ENCODE results near the gene TMEM178A. TPM values are rescaled to one million over a fixed set of nuclear protein-coding genes. Genes with fewer than 3 reads are reported as not detected.

Gene TMEM178A
- polyA plus RNA-seq, 2 of the 4 experiments (the other 2 are of a cell fraction) = 0.13 to 0.87 TPM

- FAIRE-seq (no peak), ATAC-seq (no peak), DNase-seq (ENCODE audit: low read depth in 1 of 2, low spot score in 1 of 2) (no peak)
- no peak overlapping the region for H3K4me2 ChIP-seq
- ChIA-PET POLR2A (no interaction called here), CTCF (interaction anchor here (0.6 to 1.2 kb wide), 2 partner anchors 64 to 912 kb away, joined by 3 read pairs; no protein-coding TSS in a partner anchor)
- no peak for TF ChIP-seq CHD4 (IDR thresholded peaks at IDR 0.05; ENCODE audit: borderline replicate concordance)
- TF ChIP-seq JUNB (IDR thresholded peaks at IDR 0.05) = no peak
- no peak for TF ChIP-seq EHF (CRISPR knock-in tag; IDR thresholded peaks at IDR 0.05)
- no peak for TF ChIP-seq ELK1 (IDR thresholded peaks at IDR 0.05; ENCODE audit: low read depth, low read length)
- TF ChIP-seq POLR2A (IDR thresholded peaks at IDR 0.05; ENCODE audit: low read length) = no peak
- TF ChIP-seq CEBPB (IDR thresholded peaks at IDR 0.05) = no peak
- no peak for TF ChIP-seq HOXB13 (CRISPR knock-in tag; IDR thresholded peaks at IDR 0.05; ENCODE audit: low read depth)
- H3K27ac ChIP-seq = no peak overlapping the region
- peaks cover 13% of the 10 kb centered on the region; the same call in 2 of the 3 replicates for H3K9me3 ChIP-seq
- H3K4me3 ChIP-seq = no peak overlapping the region
- 63% methylated on average over 2 of the region's 2 CpGs for WGBS (ENCODE audit: missing lambda C conversion rate)
- no peaks in the 10 kb centered on the region for H3K4me1 ChIP-seq
These were observed 7.3 kb upstream of the TMEM178A start for GRCh38 chr2:39658371-39658770.

- DNase-seq (ENCODE audit: low read depth in 1 of 2, low spot score in 1 of 2) = no peak
- Histone ChIP-seq H3K4me1 (no peaks in the 10 kb centered on the region), H3K27ac (no peak overlapping the region), H3K4me2 (no peak overlapping the region), H3K9me3 (peaks cover 6% of the 10 kb centered on the region; the same call in 2 of the 3 replicates), H3K4me3 (no peak overlapping the region)
- ChIA-PET POLR2A (no interaction called here), CTCF (no interaction called here)
- no peak for FAIRE-seq
- TF ChIP-seq ATOH8 (CRISPR knock-in tag; IDR thresholded peaks at IDR 0.05; ENCODE audit: low read depth) (no peak), FOXS1 (CRISPR knock-in tag; IDR thresholded peaks at IDR 0.05) (no peak), ZFP36 (IDR thresholded peaks at IDR 0.05; ENCODE audit: borderline replicate concordance, partially characterized antibody) (no peak), EP300 (IDR thresholded peaks at IDR 0.05) (no peak), RFX5 (IDR thresholded peaks at IDR 0.05) (no peak), JUNB (IDR thresholded peaks at IDR 0.05) (no peak), ELK1 (IDR thresholded peaks at IDR 0.05; ENCODE audit: low read depth, low read length) (no peak), GATA3 (IDR thresholded peaks at IDR 0.05; ENCODE audit: borderline replicate concordance) (no peak), FOSL2 (IDR thresholded peaks at IDR 0.05) (no peak), FOSL2 (CRISPR knock-in tag; IDR thresholded peaks at IDR 0.05) (no peak)
- ATAC-seq = no peak
- WGBS (ENCODE audit: missing lambda C conversion rate) = 13% methylated on average over 3 of the region's 3 CpGs
These were observed 5.7 kb upstream of the TMEM178A start for GRCh38 chr2:39659765-39660611.

- Histone ChIP-seq H3K4me1 (no peaks in the 10 kb centered on the region), H3K4me2 (no peak overlapping the region), H3K27ac (no peak overlapping the region), H3K4me3 (no peak overlapping the region), H3K9me3 (no peaks in the 10 kb centered on the region)
- no peak for FAIRE-seq
- 80% methylated on average over 3 of the region's 3 CpGs for WGBS (ENCODE audit: missing lambda C conversion rate)
- POLR2A ChIA-PET = no interaction called here
- no peak for ATAC-seq
- no peak for TF ChIP-seq FOSL2 (IDR thresholded peaks at IDR 0.05)
- TF ChIP-seq FOSL2 (CRISPR knock-in tag; IDR thresholded peaks at IDR 0.05) = no peak
- no peak for DNase-seq (ENCODE audit: low read depth in 1 of 2, low spot score in 1 of 2)
- CTCF ChIA-PET = no interaction called here
These were observed 5.0 kb upstream of the TMEM178A start for GRCh38 chr2:39660612-39661236.

GRCh38 chr2:39661826-39662225 lies 3.9 kb upstream of the TMEM178A start:
- WGBS (ENCODE audit: missing lambda C conversion rate) = 11% methylated on average over 1 of the region's 1 CpG
- peaks cover 4% of the 10 kb centered on the region; the same call in 2 of the 3 replicates for H3K4me1 ChIP-seq
- ChIA-PET CTCF (interaction anchor here (1.1 to 1.4 kb wide), 2 partner anchors 15 to 16 kb away, joined by 3 read pairs; no protein-coding TSS in a partner anchor), POLR2A (no interaction called here)
- H3K4me3 ChIP-seq = no peak overlapping the region
- H3K4me2 ChIP-seq = no peak overlapping the region
- H3K27ac ChIP-seq = no peak overlapping the region
- no peak for DNase-seq (ENCODE audit: low read depth in 1 of 2, low spot score in 1 of 2)
- no peak for ATAC-seq
- H3K9me3 ChIP-seq = no peaks in the 10 kb centered on the region
- no peak for FAIRE-seq
- no peak for TF ChIP-seq HDAC2 (IDR thresholded peaks at IDR 0.05)
- TF ChIP-seq CTCF (IDR thresholded peaks at IDR 0.05) = no peak
- TF ChIP-seq EP300 (IDR thresholded peaks at IDR 0.05) = no peak
- no peak for TF ChIP-seq RARB (CRISPR knock-in tag; IDR thresholded peaks at IDR 0.05)
- TF ChIP-seq BHLHE40 (IDR thresholded peaks at IDR 0.05; ENCODE audit: low read depth, low read length) = no peak
- no peak for TF ChIP-seq HMGXB4 (CRISPR knock-in tag; IDR thresholded peaks at IDR 0.05; ENCODE audit: borderline replicate concordance)
